ENCODE results near the gene CASK.

DNA sequence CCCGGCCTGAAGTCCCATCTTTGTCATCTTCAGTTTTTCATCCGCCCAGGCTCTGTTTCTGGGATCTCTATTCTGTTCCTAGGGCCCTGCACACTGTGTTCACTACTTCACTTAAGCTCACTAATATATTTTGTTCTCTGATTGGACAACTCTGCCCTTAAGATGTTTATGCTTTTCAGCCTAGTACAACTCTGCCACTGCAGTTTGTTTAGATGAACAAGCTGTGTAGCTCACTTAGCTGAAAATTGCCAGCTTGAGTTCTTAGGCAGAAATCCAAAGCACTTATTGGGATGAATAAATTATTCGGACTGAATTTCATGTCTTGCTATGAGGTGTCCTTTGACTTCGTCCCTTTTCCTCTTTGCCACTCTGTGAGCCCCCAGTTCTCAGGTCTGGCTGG is 415.4 kb downstream of the CASK start:
- no peak for TF ChIP-seq EZH2 (IDR thresholded peaks at IDR 0.05; ENCODE audit: low read depth)
- TF ChIP-seq CTCF (conservative IDR thresholded peaks at IDR 0.05) = no peak

Measured in PC-9 (cell line).